Left renal pelvis (tissue), 4 donors: Measurements from ENCODE around the gene IGF2BP1. TPM values are rescaled to one million over a fixed set of nuclear protein-coding genes. Genes with fewer than 3 reads are reported as not detected.

ENCODE experiments used
- DNase-seq, 4 donors: peaks; one replicate each; pipeline ENCODE4 v3.0.0-alpha.2; 2013; ENCODE audit warnings: low read depth in 4 of 4, low spot score in 3 of 4
- polyA plus RNA-seq, 4 donors: library from polyadenylated mRNA; unstranded; fragments of 120-200 nt; gene quantifications; one replicate each; pipeline ENCODE4 v1.2.1, GENCODE V29; 2013; ENCODE audit not compliant: insufficient read length in 4 of 4

IGF2BP1 gene
- 10 to 100 TPM in 3 of 4 donors, 1 to 10 TPM in 1; 5.7 to 26.7 (median 20.0) TPM for polyA plus RNA-seq

DNA sequence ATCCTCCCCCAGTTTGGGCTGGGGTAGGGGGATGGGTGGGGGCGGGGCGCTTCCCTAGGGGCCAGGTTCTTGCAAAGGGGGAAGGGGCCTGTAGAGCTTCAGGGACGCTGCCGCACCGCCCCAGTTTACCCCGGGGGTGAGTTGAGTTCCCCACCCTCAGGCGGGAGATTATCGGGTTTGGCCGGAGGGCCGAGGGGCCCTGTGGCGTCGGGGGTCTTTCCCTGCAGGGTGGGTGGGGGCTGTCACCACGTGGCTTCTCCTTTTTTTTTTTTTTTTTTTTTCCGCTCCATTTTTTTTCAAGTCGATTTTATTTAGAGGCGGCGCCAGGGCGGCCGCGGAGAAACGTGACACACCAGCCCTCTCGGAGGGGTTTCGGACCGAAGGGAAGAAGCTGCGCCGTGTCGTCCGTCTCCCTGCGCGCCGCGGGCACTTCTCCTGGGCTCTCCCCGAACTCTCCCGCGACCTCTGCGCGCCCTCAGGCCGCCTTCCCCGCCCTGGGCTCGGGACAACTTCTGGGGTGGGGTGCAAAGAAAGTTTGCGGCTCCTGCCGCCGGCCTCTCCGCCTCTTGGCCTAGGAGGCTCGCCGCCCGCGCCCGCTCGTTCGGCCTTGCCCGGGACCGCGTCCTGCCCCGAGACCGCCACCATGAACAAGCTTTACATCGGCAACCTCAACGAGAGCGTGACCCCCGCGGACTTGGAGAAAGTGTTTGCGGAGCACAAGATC lies at the start of gene IGF2BP1:
TSS of gene IGF2BP1 (plus strand) at position 283 of the 724 bp plus-strand sequence. CDS start at position 644, 361 bp downstream.
- no peak for DNase-seq

DNA sequence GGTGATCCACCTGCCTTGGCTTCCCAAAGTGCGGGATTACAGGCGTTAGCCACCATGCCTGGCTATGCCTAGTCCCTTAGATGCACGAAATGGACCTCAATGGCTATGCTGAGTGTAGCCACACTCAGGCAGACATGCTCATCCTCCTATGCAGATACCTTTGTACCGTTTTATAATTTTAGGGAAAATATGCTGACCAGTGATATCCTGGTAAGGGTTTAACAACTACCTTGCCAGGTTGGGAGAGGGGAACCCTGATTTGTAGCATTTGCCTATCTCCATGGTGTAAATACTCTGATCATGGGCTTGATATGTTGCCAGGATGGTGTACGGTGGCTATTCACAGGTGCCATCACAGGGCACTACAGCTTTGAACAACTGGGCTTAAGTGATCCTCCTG lies 45.6 kb upstream of the IGF2BP1 start:
- DNase-seq: no peak

DNA sequence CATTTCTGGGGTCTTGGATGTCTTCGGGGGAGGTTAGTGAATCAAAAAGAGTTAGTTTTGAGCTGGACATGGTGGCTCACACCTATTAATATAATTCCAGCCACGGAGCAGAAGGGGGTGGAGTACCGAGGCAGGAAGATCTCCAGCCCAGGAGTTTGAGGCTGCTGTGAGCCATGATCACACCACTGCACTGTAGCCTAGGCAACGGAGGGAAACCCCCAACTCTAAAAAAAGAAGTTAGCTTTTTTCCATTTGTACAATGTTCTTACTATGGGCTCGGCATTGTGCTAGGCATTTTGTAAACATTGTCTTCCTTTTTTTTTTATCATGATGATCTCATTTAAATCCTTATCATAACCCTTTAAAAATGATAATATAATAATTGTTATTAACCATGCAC lies 44.3 kb upstream of the IGF2BP1 start:
- DNase-seq: no peak

DNA sequence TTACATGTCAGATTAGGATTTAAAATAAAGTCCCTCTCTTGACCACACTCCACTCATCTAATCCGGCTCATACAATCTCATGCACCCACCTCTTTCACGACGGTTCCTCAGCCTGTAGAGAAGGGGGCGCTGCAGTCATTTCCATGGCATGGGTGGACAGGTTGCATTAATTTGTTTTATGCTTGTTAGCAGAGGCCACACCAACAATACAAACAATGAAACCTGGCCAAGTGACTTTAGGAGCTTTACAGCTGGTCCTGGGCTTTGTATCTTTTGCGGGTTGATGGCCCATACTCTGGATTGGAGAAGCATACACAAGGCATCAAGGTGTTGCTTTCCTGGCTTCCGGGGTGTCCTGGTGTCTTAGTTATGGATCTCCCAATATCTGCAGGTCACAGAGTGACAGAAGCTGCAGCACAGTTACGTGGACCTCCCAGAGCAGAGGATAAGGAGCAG lies 42.9 kb upstream of the IGF2BP1 start:
- DNase-seq: no peak

DNA sequence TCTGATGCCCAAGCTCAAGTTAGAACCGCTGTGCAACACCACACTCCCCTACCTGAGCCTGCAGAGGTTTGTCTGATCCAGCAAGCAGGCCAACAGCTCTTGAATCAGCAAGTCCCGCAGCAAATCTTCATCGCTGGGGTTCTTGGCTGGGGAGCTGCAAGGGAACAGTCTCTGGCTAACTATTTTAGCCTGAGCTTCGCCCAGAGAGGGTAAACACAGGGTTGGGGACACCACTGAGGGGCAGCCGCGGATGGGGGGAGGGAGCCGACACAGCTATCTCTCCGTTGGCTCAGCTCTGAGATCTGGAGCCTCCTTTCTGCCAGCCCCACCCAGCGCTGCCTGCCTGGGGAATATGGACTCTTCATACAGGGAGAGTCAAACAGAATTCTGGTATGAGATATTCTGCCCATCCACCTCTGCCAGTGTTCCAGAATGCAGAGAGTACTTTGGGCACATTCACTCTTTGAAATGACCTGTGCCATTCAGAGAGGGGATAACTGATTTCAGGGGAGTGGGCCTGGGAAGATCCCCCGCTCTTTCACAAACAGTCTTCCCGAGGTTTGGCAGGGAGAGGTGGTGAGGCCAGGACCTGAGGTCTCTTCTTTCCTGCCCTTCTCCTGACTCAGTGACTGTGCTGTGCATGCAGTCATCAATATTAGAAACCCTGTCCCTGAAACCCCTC lies 36.2 kb upstream of the IGF2BP1 start:
- no peak for DNase-seq

DNA sequence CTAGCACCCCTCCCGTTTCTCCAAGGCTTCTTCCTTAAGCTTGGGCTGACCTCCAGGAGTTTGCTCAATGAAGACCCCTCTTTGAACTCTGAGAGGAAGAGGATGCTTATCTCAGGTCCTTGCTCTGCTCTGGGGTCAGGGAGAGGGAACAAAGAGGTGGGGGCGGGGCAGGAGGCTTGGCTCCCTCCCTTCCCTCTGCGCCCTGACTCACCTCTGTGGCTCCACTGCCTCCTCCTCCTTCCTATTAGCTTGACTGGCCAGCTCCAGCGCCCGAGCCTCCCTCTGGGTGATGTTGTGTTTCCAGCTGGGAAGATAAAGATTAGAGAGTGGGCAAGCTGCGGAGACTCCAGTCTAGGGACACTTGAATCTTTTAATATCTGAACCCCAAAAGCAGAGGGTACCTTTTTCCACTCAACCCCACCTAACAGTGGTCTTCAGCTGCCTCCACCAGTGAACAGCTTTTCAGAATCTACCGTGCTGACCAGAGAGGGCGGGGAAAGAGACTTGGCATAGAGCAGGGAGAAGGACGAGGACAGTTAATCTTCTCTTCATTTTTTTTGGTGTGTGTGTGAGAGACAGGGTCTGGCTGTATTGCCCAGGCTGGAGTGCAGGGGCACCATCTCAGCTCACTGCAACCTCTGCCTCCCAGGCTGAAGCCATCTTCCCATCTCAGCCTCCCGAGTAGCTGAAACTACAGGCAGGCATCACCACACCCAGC lies 35.5 kb upstream of the IGF2BP1 start:
- no peak for DNase-seq

DNA sequence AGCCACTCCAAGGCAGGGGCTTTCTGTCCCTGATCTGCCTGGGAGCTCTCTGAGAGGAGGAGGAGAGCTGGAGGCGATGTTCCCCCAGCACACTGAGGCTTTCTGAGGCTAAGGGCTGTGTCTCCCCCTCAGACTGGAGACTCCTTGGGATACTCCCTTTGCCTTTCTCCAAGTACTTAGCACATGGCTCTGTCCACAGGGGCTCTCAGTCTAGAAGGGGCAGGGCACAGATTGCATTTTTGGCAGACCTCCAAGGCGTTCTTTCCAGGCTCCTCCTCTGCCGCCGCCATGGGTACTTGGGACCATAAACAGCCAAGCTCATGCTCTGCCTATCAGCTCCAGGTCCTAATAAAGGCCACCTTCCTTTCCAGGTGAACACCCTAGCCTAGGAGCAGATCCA lies 27.0 kb upstream of the IGF2BP1 start:
- DNase-seq: no peak

DNA sequence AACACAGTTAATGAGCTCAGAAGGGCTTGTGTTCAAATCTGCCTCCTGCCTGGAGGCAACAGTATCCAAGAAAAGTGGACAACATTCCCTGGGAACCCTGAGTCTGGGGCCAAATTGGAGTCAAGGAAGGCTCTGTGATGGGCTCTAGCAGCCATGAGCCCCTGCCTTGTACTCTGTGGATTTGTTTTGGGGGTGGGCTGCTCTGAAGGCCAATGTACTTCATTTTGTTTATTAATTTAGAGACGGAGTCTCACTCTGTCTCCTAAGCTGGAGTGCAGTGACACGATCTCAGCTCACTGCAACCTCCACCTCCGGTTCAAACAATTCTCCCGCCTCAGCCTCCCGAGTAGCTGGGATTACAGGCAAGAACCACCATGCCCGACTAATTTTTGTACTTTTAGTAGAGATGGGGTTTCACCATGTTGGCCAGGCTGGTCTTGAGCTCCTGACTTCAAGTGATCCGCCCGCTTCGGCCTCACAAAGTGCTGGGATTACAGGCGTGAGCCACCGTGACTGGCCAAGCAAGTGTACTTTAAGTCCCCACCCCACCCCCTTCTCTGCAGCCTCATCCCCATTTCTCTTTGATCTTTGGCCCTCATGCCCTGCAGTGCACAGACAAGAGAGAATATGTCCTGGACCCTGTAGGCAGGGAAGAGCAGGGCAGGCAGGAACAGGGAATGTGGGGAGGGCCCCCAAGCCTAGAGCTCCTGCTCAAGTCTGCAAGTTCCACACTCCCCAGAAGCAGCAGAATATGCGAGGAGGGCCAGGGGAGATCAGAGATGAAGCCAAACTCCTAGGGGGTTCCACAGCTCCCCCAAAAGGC lies 26.1 kb upstream of the IGF2BP1 start:
- DNase-seq: no peak

DNA sequence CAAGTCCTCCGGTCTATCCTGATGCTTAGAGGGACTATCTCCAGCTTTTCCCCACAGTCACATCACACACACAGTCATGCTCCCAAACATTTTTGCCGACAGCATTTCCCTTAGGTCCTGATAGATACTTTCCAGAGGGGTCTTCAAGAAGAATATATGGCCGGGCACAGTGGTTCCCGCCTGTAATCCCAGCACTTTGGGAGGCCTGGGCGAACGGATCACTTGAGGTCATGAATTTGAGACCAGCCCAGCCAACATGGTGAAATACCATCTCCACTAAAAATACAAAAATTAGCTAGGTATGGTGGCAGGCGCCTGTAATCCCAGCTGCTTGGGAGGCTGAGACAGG lies 24.5 kb upstream of the IGF2BP1 start:
- DNase-seq: no peak

DNA sequence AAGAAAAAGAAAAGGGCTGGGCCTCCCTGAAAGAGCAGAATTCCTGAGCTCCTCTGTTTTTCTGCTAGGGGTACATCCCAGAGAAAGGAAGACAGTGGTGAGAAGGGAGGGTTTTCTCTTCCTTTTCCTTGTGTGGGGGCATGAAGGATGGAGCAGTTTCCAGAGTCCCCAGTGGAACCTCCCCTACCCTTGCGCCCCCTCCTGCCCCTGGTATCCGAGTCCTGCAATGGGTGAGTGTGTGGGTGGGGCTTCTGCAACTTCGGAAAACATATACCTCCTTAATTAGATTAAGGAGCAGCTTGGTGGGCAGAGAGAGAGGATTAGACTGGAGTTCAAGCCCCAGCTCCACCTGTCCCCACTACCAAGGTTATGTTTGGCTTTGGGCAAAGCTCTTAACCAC lies 23.4 kb upstream of the IGF2BP1 start:
- DNase-seq: no peak

DNA sequence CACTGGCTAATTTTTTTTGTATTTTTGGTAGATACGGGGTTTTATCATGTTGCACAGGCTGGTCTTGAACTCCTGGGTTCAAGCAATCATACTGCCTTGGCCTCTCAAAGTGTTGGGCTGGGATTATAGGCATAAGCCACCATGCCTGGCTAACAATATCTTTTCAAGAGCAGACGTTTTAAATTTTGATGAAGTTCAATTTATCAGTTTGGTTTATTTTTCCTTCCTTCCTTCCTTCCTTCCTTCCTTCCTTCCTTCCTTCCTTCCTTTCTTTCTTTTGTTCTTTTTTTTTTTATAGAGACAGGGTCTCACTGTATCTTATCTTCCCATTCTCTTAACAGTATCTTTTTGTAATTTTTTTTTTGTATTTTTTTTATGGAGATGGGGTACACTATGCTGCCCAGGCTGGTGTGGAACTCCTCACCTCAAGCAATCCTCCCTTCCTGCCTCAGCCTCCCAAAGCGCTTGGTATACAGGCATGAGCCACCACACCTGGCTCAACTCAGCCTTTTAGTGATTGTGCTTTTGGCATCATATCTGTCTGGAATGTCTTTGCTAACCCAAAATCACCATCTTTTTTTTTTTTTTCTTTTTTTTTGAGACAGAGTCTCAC lies 15.2 kb upstream of the IGF2BP1 start:
- DNase-seq: no peak

DNA sequence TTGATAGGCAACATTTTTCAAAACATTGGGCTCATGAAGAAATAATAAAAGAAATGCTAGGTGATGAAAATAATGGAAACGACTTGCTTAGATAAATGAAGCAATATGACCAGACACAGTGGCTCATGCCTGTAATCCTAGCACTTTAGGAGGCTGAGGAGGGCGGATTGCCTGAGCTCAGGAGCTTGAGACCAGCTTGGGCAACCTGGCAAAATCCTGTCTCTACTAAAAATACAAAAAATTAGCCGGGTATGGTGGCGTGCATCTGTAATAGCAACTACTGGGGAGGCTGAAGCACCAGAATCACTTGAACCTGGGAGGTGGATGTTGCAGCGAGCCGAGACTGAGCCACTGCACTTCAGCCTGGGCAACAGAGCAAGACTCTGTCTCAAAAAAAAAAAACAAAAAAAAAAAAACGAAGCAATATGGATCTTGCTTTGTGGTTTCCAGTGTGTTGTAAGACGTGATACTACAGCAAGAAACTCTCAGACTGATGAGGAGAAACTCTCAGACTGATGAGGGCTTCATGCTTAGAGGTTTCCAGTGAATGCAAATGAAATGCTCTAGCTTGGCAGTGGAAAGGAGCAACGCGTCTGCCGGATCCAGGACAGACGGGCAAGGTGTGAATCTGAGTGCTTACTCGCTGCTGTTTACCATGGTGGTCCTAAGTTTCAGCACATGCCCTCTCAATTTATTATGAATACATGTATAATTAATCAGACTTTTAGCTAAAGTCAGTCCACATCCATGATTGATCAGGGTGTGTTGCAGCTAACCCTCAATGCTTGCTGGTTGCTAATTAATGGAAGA lies 11.5 kb upstream of the IGF2BP1 start:
- DNase-seq: no peak

DNA sequence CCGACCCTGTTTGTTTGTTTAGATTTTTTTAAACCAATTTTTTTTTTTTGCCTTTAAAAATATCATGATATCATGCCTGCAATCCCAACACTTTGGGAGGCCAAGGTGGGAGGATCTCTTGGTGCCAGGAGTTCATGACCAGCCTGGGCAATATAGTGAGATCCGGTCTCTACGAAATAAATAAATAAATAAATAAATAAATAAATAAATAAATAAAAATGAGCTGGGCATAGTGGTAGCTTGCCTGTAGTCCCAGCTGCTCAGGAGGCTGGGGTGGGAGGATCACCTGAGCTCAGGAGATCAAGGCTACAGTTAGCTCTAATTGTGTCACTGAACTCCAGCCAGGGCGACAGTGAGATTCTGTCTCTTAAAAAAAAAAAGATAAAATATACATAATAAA lies 8.1 kb upstream of the IGF2BP1 start:
- no peak for DNase-seq

DNA sequence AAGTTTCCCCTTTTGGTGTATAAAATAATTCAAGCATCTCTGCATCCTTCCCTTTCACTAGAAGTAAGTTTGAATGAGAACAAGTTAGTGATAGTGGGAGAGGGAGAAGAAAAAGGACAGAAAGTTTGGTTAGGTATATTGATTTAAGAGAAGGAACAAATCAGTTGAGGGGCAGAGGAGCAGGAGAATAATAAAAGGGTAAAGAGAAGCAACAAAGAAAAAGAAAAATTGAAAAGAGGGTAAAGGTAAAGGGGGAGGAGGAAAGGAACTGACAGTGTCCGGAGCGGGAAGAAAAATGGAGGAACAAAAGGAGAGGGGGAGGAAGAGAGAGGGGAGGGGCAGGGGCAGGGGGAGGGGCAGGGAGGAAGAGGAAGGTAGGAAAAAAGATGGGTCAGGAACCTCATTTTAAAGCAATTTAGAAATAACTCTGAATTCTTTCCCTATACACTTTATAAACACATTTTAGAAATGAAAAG lies 6.3 kb upstream of the IGF2BP1 start:
- DNase-seq: no peak

DNA sequence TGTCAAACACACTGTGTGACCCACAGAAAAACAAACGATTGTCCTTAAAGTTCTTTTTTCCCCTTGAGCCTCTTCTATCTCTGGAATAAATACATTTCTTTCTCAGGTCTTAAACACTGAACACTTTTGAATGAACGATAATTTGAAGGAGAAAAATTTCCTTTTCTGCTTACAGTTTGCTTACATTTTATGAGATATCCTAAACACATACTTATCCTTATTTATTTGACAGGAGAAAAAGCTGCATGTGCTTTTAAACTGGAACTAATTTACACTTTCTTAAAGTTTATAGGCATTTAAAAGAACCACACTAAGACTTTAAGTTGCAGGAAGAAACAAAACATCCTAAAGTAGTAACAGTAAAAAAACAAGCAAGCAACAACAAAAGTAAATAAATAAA lies 4.7 kb upstream of the IGF2BP1 start:
- DNase-seq: no peak

DNA sequence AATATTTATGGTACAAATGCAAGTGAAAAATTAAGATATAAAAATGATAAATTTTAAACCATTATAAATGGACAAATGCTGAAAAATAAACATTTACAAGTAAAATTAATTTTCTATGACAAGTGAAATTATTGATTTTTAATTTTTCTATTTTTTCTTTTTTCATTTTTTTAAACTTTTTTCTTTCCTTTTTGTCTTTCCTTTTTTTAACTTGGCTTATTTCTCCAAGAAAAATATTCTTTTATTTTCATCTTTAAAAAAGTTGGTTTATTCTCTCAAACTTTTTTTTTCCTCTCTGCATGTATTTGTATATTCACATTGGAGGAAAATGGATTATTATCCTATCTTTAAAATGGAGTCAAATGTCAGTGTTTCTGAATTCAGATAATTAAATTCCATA lies 3.9 kb upstream of the IGF2BP1 start:
- no peak for DNase-seq

DNA sequence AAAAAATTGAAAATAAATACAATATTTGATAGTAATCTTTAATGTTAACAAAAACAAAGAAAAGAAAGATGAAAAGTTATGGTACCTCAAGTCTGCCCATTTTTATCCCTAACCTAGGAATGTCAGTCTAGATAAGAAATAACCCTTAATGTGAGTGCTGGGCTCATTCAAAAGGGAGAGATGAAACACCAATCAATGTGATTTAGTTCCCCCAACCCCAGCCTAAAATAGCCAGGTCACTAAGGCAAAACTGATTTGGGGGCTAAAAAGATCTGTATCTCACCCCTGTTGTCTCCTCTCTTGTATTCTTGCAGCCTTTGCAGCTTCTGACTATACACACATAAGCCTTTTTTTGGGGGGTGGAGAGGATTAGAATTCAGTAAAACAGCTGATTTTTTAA lies 3.2 kb upstream of the IGF2BP1 start:
- no peak for DNase-seq

DNA sequence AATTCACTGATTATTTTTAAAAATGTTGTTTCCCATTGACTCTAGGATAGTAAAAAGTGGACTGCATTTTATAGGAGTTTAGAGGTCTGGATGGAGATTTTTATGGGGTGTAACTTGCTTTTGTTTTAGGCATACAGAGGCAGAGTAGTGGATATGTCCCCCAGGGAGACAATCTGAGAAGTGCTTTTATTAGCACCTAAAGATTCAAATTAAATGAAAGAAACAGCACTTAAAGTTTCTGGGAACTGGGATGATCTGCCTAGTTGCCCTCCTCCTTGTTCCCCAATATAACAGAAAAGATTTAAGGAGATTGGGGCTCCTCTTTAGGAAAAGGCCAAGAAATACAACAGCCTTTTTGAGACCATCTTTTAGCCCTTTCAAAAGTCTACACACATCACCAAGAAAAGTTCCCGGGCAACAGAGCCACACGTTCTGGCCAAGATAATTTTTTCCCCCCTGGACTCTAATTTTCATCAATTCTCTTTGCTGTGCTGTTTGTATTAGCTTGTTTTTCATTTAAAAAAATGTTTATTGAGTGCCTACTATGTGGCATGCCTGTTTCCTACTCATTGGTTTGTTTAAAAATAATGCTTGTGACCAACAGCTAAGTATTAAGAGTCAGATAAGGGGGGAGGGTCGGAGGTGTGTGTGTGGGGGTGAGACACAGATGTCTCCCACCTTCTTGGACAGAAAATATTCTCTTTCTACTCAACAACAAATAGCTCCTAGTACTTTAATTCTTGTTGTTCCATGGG lies 2.5 kb upstream of the IGF2BP1 start:
- DNase-seq: no peak
